Prostate gland (tissue), 2 donors: Measurements from ENCODE around the gene NEDD4L.

Experiments
- POLR2A ChIP-seq: fragments of 450-650 bp; IDR thresholded peaks from one replicate; pipeline ENCODE4 v1.6.1; 2016; ENCODE audit warnings: antibody characterized with exemption, mild to moderate bottlenecking
- TF ChIP-seq, protein P1 (sequence below), 4 experiments: fragments of 200-600 bp in 2 of 4; fragments of 450-650 bp in 2 of 4; sonication (generic) in 2 of 4; IDR thresholded peaks; 1 replicate in 3 of 4; 2 replicates in 1 of 4; pipeline ENCODE4 v1.5.1; 2016 to 2019; ENCODE audit warnings: antibody characterized with exemption in 4 of 4, mild to moderate bottlenecking in 2 of 4, moderate library complexity in 2 of 4

- TF ChIP-seq, protein P1, sequence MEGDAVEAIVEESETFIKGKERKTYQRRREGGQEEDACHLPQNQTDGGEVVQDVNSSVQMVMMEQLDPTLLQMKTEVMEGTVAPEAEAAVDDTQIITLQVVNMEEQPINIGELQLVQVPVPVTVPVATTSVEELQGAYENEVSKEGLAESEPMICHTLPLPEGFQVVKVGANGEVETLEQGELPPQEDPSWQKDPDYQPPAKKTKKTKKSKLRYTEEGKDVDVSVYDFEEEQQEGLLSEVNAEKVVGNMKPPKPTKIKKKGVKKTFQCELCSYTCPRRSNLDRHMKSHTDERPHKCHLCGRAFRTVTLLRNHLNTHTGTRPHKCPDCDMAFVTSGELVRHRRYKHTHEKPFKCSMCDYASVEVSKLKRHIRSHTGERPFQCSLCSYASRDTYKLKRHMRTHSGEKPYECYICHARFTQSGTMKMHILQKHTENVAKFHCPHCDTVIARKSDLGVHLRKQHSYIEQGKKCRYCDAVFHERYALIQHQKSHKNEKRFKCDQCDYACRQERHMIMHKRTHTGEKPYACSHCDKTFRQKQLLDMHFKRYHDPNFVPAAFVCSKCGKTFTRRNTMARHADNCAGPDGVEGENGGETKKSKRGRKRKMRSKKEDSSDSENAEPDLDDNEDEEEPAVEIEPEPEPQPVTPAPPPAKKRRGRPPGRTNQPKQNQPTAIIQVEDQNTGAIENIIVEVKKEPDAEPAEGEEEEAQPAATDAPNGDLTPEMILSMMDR (IDR thresholded peaks at IDR 0.05), result no peak
- TF ChIP-seq POLR2A, result no peak
These were observed 258.8 kb downstream of the NEDD4L start for GRCh38 chr18:58302811-58303210.
